H9 (cell line): ENCODE measurements around the gene AHCY. TPM values are rescaled to one million over a fixed set of nuclear protein-coding genes. Genes with fewer than 3 reads are reported as not detected.

Experiments
- DNase-seq: peaks from one replicate; pipeline ENCODE4 v3.0.0-alpha.2; 2017
- H2AFZ ChIP-seq: one replicate; pipeline ENCODE4 v1.6.1; 2013; ENCODE audit warnings: mild to moderate bottlenecking, low read length, control low read depth, moderate library complexity
- H2AK5ac ChIP-seq: 2 replicates; pipeline ENCODE4 v1.6.1; 2013; ENCODE audit warnings: low read length, control low read depth, mixed read lengths; ENCODE audit not compliant: insufficient read length
- H2BK120ac ChIP-seq: one replicate; pipeline ENCODE4 v1.6.1; 2013; ENCODE audit warnings: low read depth, mild to moderate bottlenecking, low read length, control low read depth, inconsistent platforms; ENCODE audit not compliant: poor library complexity, severe bottlenecking
- H2BK12ac ChIP-seq: 2 replicates; pipeline ENCODE4 v1.6.1; 2013; ENCODE audit warnings: low read length, control low read depth, mixed read lengths, low read depth; ENCODE audit not compliant: insufficient read length
- H2BK15ac ChIP-seq: 2 replicates; pipeline ENCODE4 v1.6.1; 2013; ENCODE audit warnings: low read depth, low read length, control low read depth
- H2BK20ac ChIP-seq: one replicate; pipeline ENCODE4 v1.6.1; 2013; ENCODE audit warnings: low read depth, mild to moderate bottlenecking, low read length, control low read depth, inconsistent platforms; ENCODE audit not compliant: poor library complexity, severe bottlenecking
- H2BK5ac ChIP-seq: 2 replicates; pipeline ENCODE4 v1.6.1; 2013; ENCODE audit warnings: low read length, control low read depth, mixed read lengths; ENCODE audit not compliant: insufficient read length
- H3K14ac ChIP-seq: 2 replicates; pipeline ENCODE4 v1.6.1; 2013; ENCODE audit warnings: low read length, control low read depth; ENCODE audit not compliant: insufficient read depth
- H3K18ac ChIP-seq: 2 replicates; pipeline ENCODE4 v1.6.1; 2013; ENCODE audit warnings: low read depth, mild to moderate bottlenecking, mixed read lengths, low read length, control low read depth; ENCODE audit not compliant: insufficient read length
- H3K23ac ChIP-seq: 2 replicates; pipeline ENCODE4 v1.6.1; 2013; ENCODE audit warnings: low read length, control low read depth, mixed read lengths, low read depth; ENCODE audit not compliant: insufficient read length
- H3K23me2 ChIP-seq: 2 replicates; pipeline ENCODE4 v1.6.1; 2013; ENCODE audit warnings: low read depth, mild to moderate bottlenecking, mixed read lengths, low read length, control low read depth; ENCODE audit not compliant: insufficient read length, poor library complexity, severe bottlenecking
- H3K27ac ChIP-seq: 2 replicates; pipeline ENCODE4 v1.5.1; 2013; ENCODE audit warnings: low read length, control low read depth, mixed read lengths, low read depth; ENCODE audit not compliant: insufficient read length
- H3K27me3 ChIP-seq: 2 replicates; pipeline ENCODE4 v1.6.1; 2013; ENCODE audit warnings: low read length, control low read depth, inconsistent platforms; ENCODE audit not compliant: insufficient read depth
- H3K4ac ChIP-seq: 2 replicates; pipeline ENCODE4 v1.6.1; 2013; ENCODE audit warnings: low read depth, mild to moderate bottlenecking, control low read depth, inconsistent platforms, low read length, moderate library complexity
- H3K4me1 ChIP-seq: 2 replicates; pipeline ENCODE4 v1.6.1; 2013; ENCODE audit warnings: low read length, control low read depth, inconsistent platforms; ENCODE audit not compliant: insufficient read depth
- H3K4me2 ChIP-seq: 2 replicates; pipeline ENCODE4 v1.6.1; 2013; ENCODE audit warnings: low read length, control low read depth, mixed read lengths; ENCODE audit not compliant: insufficient read length, insufficient read depth
- H3K56ac ChIP-seq: 2 replicates; pipeline ENCODE4 v1.6.1; 2013; ENCODE audit warnings: low read depth, mild to moderate bottlenecking, mixed read lengths, low read length, control low read depth; ENCODE audit not compliant: insufficient read length
- H3K79me1 ChIP-seq: 2 replicates; pipeline ENCODE4 v1.6.1; 2013; ENCODE audit warnings: low read depth, mild to moderate bottlenecking, moderate library complexity, low read length, control low read depth, inconsistent platforms; ENCODE audit not compliant: insufficient read depth, poor library complexity, severe bottlenecking
- H3K79me2 ChIP-seq: 2 replicates; pipeline ENCODE4 v1.6.1; 2013; ENCODE audit warnings: low read length, control low read depth, inconsistent platforms; ENCODE audit not compliant: insufficient read depth
- H3K9ac ChIP-seq: 2 replicates; pipeline ENCODE4 v1.6.1; 2013; ENCODE audit warnings: low read length, control low read depth, mixed read lengths; ENCODE audit not compliant: insufficient read length; ENCODE audit errors: extremely low read depth
- H3K9me3 ChIP-seq: one replicate; pipeline ENCODE4 v1.6.1; 2013; ENCODE audit warnings: low read depth, low read length, inconsistent platforms; ENCODE audit not compliant: control insufficient read depth
- H3T11ph ChIP-seq: one replicate; pipeline ENCODE4 v1.6.1; 2013; ENCODE audit warnings: mild to moderate bottlenecking, low read length, control low read depth, inconsistent platforms
- H4K20me1 ChIP-seq: one replicate; pipeline ENCODE4 v1.6.1; 2013; ENCODE audit not compliant: control insufficient read depth, insufficient read length, insufficient read depth
- H4K5ac ChIP-seq: 2 replicates; pipeline ENCODE4 v1.6.1; 2013; ENCODE audit warnings: low read depth, mild to moderate bottlenecking, mixed read lengths, low read length, control low read depth; ENCODE audit not compliant: insufficient read length
- H4K8ac ChIP-seq: replicated peaks from 2 replicates; pipeline ENCODE4 v1.6.1; 2013; ENCODE audit warnings: low read length, control low read depth, mixed read lengths, low read depth; ENCODE audit not compliant: insufficient read length
- H4K91ac ChIP-seq: 2 replicates; pipeline ENCODE4 v1.6.1; 2013; ENCODE audit warnings: low read depth, mild to moderate bottlenecking, moderate library complexity, mixed read lengths, low read length, control low read depth; ENCODE audit not compliant: insufficient read length
- H3K27ac Mint-ChIP-seq, 3 experiments: 2 replicates in 2 of 3; 3 replicates in 1 of 3; pipeline ENCODE4 v1.8.0; 2020 to 2021; ENCODE audit warnings: mixed read lengths in 3 of 3, mild to moderate bottlenecking in 1 of 3, moderate library complexity in 1 of 3
- H3K27me3 Mint-ChIP-seq: 2 replicates; pipeline ENCODE4 v1.8.0; 2021; ENCODE audit warnings: low read depth, mild to moderate bottlenecking, moderate library complexity, mixed read lengths
- H3K36me3 Mint-ChIP-seq, 3 experiments: 2 replicates in 2 of 3; 3 replicates in 1 of 3; pipeline ENCODE4 v1.8.0; 2020 to 2021; ENCODE audit warnings: low read depth in 3 of 3, mixed read lengths in 3 of 3; ENCODE audit not compliant: insufficient read depth in 1 of 3
- H3K4me1 Mint-ChIP-seq, 2 experiments: 2 replicates each; pipeline ENCODE4 v1.8.0; 2020; ENCODE audit warnings: mixed read lengths in 2 of 2
- H3K4me3 Mint-ChIP-seq, 2 experiments: 2 replicates in 1 of 2; 3 replicates in 1 of 2; pipeline ENCODE4 v1.8.0; 2020 to 2021; ENCODE audit warnings: mild to moderate bottlenecking in 2 of 2, mixed read lengths in 2 of 2, moderate library complexity in 1 of 2
- H3K9me3 Mint-ChIP-seq, 2 experiments: 2 replicates in 1 of 2; 3 replicates in 1 of 2; pipeline ENCODE4 v1.8.0; 2020; ENCODE audit warnings: mild to moderate bottlenecking in 2 of 2, mixed read lengths in 2 of 2, moderate library complexity in 1 of 2
- WGBS: extraction: QIAGEN DNeasy Blood & Tissue Kit; methylation state at CpG from one replicate; pipeline ENCODE4 v1.1.7; 2013; ENCODE audit warnings: missing lambda C conversion rate, low lambda C conversion rate, mixed read lengths; ENCODE audit not compliant: insufficient read length; ENCODE audit errors: extremely low coverage; 5-methylcytosine and 5-hydroxymethylcytosine counted together
- total RNA-seq: library from RNA; stranded (reverse); gene quantifications from 2 replicates; pipeline ENCODE4 v1.2.1, GENCODE V29; 2021
- TF ChIP-seq, protein P1 (sequence below): fragments of 200-600 bp; sonication (generic); conservative IDR thresholded peaks from 3 replicates; pipeline ENCODE4 v1.8.0; 2021; ENCODE audit warnings: antibody characterized with exemption, mild to moderate bottlenecking

The AHCY gene
- total RNA-seq, 1 experiment from 2014 or later: 461 TPM

- peaks cover 3% of the 10 kb centered on the region for H4K20me1 ChIP-seq
- no peak overlapping the region for H3K4ac ChIP-seq
- Mint-ChIP-seq H3K27ac (no peak overlapping the region), H3K4me3 (no peak overlapping the region), H3K27me3 (no peaks in the 10 kb centered on the region; the same call in 1 of the 2 replicates), H3K4me1 (no peaks in the 10 kb centered on the region), H3K36me3 (peaks cover 70 to 99% (median 86%) of the 10 kb centered on the region in 3 experiments; a peak in 6 of 7 replicates), H3K9me3 (no peaks in the 10 kb centered on the region)
- no peak overlapping the region for H3K56ac ChIP-seq
- no peak overlapping the region for H3T11ph ChIP-seq
- no peak overlapping the region for H2AFZ ChIP-seq
- H4K91ac ChIP-seq: no peak overlapping the region
- no peak overlapping the region for H2BK20ac ChIP-seq
- no peaks in the 10 kb centered on the region for H3K9me3 ChIP-seq
- H2AK5ac ChIP-seq: no peak overlapping the region
- DNase-seq: no peak
- H3K18ac ChIP-seq: no peak overlapping the region
- H3K9ac ChIP-seq: no peak overlapping the region
- H2BK120ac ChIP-seq: no peak overlapping the region
- H3K4me2 ChIP-seq: no peak overlapping the region
- no peaks in the 10 kb centered on the region for H3K23me2 ChIP-seq
- H3K23ac ChIP-seq: no peak overlapping the region
- H3K4me1 ChIP-seq: no peaks in the 10 kb centered on the region
- H3K79me1 ChIP-seq: no peaks in the 10 kb centered on the region
- no CpG with 5 or more reads among the region's 4 CpGs for WGBS
- TF ChIP-seq, protein P1, sequence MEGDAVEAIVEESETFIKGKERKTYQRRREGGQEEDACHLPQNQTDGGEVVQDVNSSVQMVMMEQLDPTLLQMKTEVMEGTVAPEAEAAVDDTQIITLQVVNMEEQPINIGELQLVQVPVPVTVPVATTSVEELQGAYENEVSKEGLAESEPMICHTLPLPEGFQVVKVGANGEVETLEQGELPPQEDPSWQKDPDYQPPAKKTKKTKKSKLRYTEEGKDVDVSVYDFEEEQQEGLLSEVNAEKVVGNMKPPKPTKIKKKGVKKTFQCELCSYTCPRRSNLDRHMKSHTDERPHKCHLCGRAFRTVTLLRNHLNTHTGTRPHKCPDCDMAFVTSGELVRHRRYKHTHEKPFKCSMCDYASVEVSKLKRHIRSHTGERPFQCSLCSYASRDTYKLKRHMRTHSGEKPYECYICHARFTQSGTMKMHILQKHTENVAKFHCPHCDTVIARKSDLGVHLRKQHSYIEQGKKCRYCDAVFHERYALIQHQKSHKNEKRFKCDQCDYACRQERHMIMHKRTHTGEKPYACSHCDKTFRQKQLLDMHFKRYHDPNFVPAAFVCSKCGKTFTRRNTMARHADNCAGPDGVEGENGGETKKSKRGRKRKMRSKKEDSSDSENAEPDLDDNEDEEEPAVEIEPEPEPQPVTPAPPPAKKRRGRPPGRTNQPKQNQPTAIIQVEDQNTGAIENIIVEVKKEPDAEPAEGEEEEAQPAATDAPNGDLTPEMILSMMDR: no peak
- H2BK15ac ChIP-seq: no peak overlapping the region
- no peak overlapping the region for H2BK12ac ChIP-seq
- no peak overlapping the region for H2BK5ac ChIP-seq
- H4K5ac ChIP-seq: no peak overlapping the region
- no peaks in the 10 kb centered on the region for H3K27me3 ChIP-seq
- no peak overlapping the region for H3K14ac ChIP-seq
- H3K27ac ChIP-seq: no peak overlapping the region
- H3K79me2 ChIP-seq: no peaks in the 10 kb centered on the region; the same call in 1 of the 2 replicates
- H4K8ac ChIP-seq: no peak overlapping the region
These were observed 21.1 kb downstream of the AHCY start for GRCh38 chr20:34282041-34282440.
